Stimulated activated CD4-positive, alpha-beta T cell treated with anti-CD3 and anti-CD28 coated beads, TNF-alpha, amount 100 ng/mL, for 4 hours (primary cell): ENCODE results near the gene SMC5.
"Not testable (repeated sequence)": the region's sequence is repeated elsewhere in the genome, so short reads cannot be mapped to it uniquely, and the experiment has no call there.

ENCODE experiments used
- DNase-seq, 3 experiments: peaks; one replicate each; pipeline ENCODE4 v3.0.0-alpha.2; 2020; ENCODE audit warnings: low read depth in 3 of 3

The SMC5 gene

GRCh38 chr9:70263421-70263820, 4.6 kb downstream of the SMC5 start:
- DNase-seq, result no peak

GRCh38 chr9:70278305-70278704, 19.5 kb downstream of the SMC5 start:
- DNase-seq, result no peak

- DNase-seq, result no peak
These were observed 25.1 kb downstream of the SMC5 start for GRCh38 chr9:70283848-70284247.

- DNase-seq, result no peak
These were observed 26.5 kb downstream of the SMC5 start for GRCh38 chr9:70285246-70285645.

GRCh38 chr9:70285981-70286598, 27.3 kb downstream of the SMC5 start:
- DNase-seq, result no peak

DNA sequence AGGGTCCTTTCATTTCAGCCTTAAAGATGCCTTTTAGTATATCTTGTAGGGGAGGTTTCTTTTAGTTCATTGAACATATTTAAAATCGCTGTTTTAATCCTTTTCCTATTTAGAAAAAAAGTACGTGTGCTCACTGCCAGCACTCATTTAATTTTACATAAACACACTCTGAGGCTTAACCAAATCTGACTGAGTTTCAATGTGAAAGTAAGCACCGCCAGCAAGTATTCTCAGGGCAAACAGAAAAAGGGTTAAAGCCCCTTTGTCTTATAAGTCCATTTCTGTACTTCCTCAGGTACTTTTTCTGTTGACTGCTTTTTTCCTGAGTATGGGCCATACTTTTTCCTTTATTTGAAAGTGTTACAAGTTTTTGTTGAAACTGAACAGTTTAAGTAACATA, 31.8 kb downstream of the SMC5 start:
- no peak for DNase-seq

DNA sequence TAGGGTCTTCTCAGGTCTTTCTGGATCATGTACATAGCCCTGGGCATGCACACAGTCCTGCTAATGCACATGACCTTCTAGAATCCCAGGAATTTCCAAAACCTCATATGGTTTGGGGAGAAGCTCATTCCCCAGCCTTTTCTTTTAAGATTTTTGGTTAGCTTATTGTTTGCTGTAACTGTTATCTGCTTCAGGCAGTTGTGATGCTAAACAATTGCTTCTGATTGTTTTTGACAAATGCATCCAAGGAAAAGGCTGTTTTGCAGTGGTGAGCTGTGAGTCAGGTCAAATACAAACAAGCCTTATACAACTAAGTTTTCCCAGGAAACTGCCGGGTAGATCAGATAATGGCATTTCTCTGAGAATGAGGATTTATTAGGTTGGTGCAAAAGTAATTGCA, 32.7 kb downstream of the SMC5 start:
- DNase-seq, result no peak

- no peak for DNase-seq
These were observed 33.5 kb downstream of the SMC5 start for GRCh38 chr9:70292253-70292652.

GRCh38 chr9:70293214-70293613, 34.4 kb downstream of the SMC5 start:
- DNase-seq, result no peak

DNA sequence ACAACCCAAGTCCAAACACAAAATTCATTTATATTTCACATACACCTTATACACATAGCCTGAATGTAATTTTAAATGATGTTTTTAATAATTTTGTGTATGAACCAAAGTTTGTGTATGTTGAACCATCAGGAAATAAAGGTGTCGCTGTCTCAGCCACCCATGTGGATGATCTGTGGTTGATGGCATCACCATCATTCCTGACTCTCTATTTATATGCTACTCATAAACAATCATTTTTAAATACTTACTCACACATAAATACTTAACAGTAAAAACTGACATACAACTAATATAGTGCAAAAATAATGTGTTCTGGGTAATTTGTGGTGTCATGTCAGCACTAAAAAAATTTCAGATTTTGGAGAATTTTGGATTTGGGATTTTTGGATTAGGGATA, 38.4 kb downstream of the SMC5 start:
- no peak for DNase-seq

DNA sequence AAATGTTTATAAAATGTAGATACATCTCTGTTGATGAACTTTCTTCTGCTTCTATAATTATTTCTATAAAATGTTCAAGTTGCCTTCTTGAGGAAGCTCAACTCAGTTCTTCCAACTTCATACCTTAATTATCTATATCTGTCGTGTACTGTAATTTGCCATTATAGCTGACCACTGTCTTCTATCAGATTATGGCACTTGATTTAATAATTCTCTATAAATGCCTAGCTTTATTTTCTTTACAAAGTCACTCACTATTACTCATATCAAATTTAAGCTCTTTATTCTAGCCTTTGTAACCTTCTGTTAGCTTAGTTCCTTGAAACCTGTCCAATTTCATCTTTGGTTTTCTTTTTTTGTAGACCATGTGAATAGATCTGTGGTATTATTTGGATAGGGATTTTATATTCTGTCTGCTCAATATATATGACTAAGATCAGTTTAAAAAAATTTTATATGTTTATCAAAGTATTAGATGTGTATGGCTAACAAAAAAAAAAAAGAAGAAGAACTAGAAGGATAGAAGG, 39.5 kb downstream of the SMC5 start:
- DNase-seq, result no peak

DNA sequence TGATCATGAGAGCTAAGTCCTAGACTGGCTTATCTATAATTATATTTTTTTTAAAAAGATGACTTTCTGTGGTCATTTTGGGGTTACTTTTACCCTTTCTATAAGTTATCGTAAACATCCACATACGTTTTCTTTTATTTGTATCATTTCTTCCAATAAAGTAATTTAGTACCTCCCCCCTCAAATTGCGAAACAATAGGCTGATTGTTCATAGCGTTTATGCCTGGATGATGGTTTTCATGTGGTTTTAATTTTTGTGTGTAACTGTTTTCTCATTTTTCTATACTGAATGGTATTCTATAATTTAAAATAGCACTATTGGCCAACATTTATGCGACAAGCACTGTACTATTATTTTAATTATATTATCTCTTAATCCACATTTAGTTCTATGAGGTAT, 44.5 kb downstream of the SMC5 start:
- no peak for DNase-seq

GRCh38 chr9:70304810-70305209, 46.0 kb downstream of the SMC5 start:
- DNase-seq, result no peak

DNA sequence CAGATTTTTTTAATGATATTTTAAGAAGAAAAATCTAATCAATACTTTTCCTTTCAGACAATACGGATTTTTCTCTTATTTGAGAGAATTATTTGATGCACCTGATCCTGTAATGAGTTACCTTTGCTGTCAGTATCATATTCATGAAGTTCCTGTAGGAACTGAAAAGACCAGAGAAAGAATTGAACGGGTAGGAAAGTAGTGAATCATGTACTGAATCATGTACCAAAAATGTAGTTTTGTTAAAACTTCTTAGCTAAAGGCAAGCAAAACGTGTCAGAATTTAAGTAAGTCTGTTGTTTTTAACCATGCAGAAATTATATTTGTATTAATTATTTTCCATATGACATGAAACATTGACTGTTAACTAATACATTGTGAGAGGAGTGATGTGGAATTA, 56.6 kb downstream of the SMC5 start:
- DNase-seq, result no peak

DNA sequence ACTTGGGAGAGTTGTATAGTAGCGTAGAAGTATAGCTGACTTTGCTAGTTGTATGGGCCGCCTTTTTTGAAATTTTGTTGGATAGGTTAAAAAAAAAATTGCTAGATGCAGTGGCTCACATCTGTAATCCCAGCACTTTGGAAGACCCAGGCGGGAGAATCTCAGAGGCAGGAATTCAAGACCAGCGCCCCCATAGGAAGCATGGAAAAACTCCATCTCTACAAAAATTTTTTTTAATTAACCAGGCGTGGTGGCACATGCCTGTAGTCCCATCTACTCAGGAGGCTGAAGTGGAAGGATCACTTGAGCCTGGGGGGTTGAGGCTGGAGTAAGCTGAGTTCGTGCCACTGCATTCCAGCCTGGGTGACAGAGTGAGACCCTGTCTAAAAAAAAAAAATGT, 59.2 kb downstream of the SMC5 start:
- no peak for DNase-seq

DNA sequence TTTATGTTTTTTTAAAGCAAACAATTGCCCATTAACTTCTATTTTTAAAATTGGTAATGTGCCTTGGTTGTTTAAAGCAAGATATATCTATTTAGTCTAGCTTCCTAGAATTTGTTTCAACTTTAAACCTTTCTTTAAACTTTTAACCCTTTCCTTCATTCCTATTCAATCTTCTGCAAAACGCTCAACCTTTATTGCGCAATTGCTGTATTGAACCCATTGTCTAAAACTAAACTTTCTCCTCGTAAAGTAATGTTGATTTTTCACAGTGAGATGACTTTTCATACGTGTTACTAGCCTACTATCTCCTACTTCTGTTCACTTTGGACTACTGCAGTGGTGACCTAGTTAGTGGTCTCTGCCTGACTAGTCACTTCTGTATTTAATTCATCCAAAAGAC, 63.3 kb downstream of the SMC5 start:
- no peak for DNase-seq

DNA sequence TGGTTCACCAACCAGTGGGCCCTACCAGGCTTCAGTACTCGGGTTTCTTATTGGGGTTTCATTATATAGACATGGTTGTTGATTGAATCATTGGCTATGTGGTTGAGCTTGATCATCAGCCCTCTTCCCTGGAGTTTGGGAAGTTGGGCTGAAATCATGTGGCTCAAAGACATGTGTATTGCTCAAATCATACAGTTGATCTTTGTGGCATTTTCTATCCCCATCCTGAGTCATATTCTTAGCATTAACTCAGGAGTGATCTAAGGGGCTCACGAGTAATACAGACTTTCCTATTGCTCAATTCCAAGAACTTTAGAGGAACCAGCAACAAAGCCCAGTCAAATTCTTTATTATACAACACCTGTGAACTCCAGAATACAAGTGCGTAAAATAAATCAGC, 66.2 kb downstream of the SMC5 start:
- DNase-seq, result no peak

- DNase-seq, result not testable (repeated sequence)
These were observed 69.8 kb downstream of the SMC5 start for GRCh38 chr9:70328625-70329024.

- no peak for DNase-seq
These were observed 81.8 kb downstream of the SMC5 start for GRCh38 chr9:70340572-70340971.

DNA sequence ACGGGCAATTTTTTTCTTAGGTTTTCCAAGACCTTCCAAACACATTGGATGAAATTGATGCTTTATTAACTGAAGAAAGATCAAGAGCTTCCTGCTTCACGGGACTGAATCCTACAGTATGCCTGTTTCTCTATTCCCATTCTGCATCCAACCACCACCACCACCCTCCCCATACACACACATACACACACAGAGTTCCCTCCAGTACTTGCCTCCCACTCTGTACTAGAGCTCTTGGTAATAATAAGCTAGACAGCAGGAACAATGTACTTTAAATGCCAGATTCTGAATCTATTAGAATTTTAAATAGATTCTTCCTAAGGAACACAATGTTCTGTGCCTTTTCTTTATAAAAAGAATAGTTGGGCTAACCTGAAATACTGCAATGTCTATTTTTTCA, 88.3 kb downstream of the SMC5 start:
- DNase-seq, result no peak

- DNase-seq, result no peak
These were observed 93.6 kb downstream of the SMC5 start for GRCh38 chr9:70352356-70352755.

DNA sequence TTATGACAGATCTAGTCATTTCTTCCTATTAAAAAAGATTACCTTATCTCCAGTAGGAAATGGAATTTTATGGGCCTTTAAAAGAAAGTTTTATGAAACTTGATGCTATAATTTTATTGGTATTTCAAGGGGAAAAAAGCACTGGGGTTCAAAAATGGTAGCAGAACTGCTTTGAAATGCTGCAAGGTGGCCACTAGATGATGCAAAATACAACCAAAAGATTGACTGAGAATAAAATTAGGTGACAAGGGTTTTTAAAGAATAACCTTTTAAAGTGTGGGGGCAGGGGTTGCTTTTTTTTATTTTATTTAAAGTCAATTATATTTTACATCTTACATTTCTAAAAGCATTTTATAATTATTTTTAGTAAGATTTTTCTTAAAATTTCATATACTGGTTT, 94.0 kb downstream of the SMC5 start:
- no peak for DNase-seq

DNA sequence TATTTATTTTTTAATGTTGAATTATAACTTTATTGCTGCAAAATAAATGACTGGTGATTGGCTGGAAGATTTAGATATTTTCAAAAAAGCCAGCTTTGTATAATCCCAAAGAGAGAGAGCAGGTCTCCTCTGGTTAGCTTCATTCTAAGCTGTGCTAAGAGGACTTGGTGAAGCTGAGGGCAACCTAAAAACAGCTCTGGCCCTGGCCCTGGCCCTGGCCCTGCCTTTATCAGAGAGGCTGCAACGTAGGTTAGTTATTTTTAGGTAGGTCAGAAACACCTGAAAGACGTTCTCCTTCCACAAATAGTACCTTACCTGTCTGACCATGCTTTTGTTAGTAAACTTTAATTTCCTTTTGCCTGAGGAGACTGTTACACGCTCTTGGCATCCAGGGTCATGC, 97.0 kb downstream of the SMC5 start:
- DNase-seq, result no peak

- DNase-seq, result no peak
These were observed 104.2 kb downstream of the SMC5 start for GRCh38 chr9:70362952-70363351.
